ENCODE measurements around the gene MOCOS. TPM values are rescaled to one million over a fixed set of nuclear protein-coding genes. Genes with fewer than 3 reads are reported as not detected.

MOCOS gene
- total RNA-seq, 3 donors from 2014 or later = 0.03 to 0.34 (median 0.05) TPM

DNA sequence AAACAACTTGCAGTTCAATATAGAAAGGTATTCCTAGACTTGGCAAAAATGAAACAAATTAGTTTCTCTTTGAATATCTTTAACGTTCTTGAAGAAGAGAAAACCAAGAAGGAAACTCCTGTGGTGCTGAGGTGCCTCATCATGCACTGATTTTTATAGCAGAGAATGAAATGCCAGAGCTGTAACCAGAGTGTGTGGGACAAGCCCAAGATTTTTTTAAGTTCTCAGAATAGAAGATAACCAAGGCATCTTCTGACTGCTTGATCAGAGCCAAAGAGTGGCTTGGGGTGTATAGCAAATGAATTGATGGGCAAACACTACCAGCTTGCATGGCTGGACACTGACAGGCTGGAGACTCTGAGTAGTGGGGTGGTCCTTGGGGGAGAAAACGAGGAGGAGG, 118.1 kb downstream of the MOCOS start:
- no peak for DNase-seq
- Mint-ChIP-seq H3K36me3 (ENCODE audit: insufficient read depth) (no peaks in the 10 kb centered on the region), H3K9me3 (no peaks in the 10 kb centered on the region), H3K4me3 (no peak overlapping the region), H3K4me1 (ENCODE audit: low read depth) (no peaks in the 10 kb centered on the region), H3K27me3 (ENCODE audit: low read depth) (peaks cover 49% of the 10 kb centered on the region)
- no peak for ATAC-seq

DNA sequence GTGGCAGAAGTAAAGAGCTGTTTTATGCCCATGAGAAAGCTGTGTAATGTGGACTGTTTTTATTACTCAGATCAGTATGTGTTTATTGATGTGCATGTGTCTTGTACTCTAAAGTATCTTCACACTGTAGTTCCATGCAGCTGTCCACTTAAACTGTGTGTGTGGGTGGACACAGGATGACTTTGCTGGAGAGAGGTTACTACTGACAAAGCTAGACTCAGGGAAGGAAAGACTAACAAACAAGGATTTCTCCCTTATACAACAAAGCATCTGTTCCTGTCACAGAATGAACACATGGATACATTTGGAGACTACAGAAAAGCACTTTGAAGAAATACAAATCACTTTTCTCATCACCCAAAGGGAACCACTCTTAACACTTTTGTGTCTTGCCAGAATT, 120.2 kb downstream of the MOCOS start:
- H3K4me1 Mint-ChIP-seq (ENCODE audit: low read depth) = no peaks in the 10 kb centered on the region
- H3K36me3 Mint-ChIP-seq (ENCODE audit: insufficient read depth) = no peaks in the 10 kb centered on the region
- ATAC-seq = no peak
- H3K4me3 Mint-ChIP-seq = no peak overlapping the region
- H3K27me3 Mint-ChIP-seq (ENCODE audit: low read depth) = peaks cover 33% of the 10 kb centered on the region
- no peaks in the 10 kb centered on the region for H3K9me3 Mint-ChIP-seq
- no peak for DNase-seq

DNA sequence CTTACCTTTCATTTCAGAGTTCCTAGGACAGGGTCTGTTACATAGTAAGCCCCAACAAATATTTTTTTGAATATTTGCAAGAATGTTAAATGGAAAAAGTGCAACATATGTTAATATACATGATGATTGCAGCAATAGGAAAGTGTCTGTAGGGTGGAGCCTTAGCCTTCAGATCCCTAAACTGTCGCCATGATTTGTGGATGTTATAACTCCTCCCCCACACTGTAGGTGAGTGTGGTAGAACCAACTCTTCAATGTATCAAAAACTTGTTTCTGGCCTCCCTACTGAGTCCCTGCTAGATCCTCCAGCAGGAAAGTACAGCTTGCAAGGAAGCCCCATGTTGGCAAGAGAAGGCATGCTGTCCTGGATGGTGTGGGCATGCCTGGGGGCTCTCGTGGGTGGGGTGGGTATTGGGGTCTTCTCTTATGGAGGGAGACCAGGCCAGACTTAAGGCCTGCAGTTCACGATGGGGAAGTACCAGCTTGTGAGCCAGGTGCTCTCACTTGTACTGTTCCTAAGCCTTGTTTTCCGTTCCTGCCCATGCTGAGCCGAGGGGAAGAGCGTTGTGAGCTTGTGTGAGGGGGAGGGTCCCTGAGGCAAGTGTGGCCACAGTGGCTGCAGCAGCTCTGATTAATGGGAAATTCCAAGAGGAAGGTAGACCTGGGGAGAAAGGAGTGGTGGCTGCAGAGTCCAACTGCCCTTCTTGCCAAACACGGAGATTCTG, 121.6 kb downstream of the MOCOS start:
- ATAC-seq (no peak), DNase-seq (no peak)
- Mint-ChIP-seq H3K9me3 (no peaks in the 10 kb centered on the region), H3K4me1 (ENCODE audit: low read depth) (no peaks in the 10 kb centered on the region), H3K36me3 (ENCODE audit: insufficient read depth) (no peaks in the 10 kb centered on the region), H3K27me3 (ENCODE audit: low read depth) (peaks cover 29% of the 10 kb centered on the region), H3K4me3 (no peak overlapping the region)

DNA sequence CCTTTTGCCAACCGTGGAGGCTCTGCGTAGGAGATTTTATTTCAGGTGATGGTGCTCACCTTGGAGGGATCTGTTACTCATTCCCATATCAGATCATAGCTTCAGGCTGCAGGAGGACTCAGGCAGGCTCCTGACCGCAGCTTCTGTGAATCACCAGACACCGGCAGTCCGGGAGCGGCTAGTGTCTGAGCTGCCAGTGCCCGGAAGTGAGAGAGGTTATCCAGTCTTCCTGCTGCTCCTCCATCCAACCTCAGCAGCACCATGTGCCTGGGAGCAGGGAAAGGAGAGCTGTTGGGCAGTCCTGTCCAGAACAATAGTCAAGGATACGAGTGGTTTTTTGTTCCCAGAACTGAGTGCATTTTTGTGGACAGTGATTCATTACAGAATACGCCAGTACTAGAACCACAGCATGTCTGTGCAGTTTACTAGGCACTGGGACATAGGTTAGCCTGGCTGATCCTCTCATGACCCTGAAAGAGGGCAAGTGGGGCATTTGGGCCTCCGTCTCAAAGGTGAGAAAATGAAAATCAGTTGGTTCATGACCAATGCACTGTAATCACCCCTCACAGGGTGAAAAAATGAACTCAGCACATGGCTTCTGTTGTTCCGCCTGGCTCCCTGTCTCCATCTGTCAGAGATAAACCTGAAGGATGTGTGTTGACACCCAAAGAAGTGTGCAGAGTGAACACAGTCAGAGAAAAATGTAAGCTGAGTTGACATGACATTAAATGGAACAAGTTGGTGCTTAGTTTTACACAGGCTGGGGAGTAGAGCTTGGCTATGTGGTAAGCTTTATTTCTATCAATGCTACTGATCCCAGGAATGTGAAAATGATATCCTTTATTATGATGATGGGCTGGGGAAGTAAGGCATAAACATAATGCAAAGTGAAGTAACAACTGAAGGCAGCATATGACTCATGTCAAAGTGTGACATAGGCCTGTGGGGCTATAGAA, 122.4 kb downstream of the MOCOS start:
- H3K4me3 Mint-ChIP-seq = no peak overlapping the region
- H3K27me3 Mint-ChIP-seq (ENCODE audit: low read depth) = peaks cover 34% of the 10 kb centered on the region
- H3K36me3 Mint-ChIP-seq (ENCODE audit: insufficient read depth) = no peaks in the 10 kb centered on the region
- DNase-seq = no peak
- no peak for ATAC-seq
- no peaks in the 10 kb centered on the region for H3K9me3 Mint-ChIP-seq
- H3K4me1 Mint-ChIP-seq (ENCODE audit: low read depth) = no peaks in the 10 kb centered on the region

DNA sequence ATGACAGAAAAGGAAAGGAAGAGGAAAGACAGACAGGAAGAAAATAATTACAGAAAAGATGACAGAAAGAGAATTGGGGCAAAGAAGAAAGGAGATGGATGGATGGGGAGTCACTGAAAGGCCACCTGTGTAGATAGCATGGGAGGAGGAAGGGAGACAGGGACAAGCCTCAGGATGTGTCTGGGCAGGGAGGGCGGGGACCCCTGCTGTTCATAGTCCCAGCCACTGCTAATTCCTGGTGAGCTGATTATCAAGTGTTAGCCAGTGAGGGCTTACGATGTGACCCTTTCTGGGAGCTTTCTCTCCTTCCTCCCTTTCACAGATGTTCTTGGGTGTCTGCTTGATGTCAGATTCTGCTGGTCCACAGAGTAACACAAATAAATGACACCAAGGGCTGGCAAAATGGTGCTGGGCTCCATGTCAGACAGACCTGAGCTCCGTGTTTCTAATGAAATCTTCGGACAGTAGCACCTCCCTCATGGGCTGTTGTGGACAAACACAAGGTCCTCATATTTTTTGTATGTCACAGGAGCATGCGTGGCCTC, 123.8 kb downstream of the MOCOS start:
- H3K36me3 Mint-ChIP-seq (ENCODE audit: insufficient read depth) = no peaks in the 10 kb centered on the region

DNA sequence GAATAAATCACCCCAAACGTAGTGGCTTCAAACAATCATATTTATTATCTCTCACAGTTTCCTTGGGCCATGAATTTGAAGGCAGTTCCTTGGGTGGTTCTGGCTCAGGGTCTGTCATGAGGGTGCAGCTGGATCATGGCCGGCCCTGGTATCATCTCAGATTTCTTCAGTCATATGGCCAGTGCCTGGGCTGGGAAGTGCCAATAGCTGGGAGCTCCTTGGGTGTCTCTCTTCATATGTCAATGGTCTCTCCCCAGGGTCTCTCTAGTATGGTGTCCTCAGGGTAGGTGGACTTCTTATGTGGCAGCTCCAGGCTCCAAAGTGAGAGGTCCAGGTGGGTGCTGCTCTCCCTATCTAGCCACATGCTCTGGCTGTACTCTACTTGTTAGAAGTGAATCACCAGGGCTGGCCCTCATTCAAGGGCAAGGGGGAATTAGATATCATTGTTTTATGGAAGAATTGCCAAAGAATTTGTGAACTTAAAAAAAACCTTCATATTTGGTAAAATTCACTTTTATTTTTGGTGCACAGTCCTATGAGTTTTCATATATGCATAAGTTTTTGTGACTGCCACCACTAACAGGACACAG, 125.6 kb downstream of the MOCOS start:
- Mint-ChIP-seq H3K27me3 (ENCODE audit: low read depth) (peaks cover 22% of the 10 kb centered on the region), H3K9me3 (no peaks in the 10 kb centered on the region), H3K4me3 (no peak overlapping the region), H3K36me3 (ENCODE audit: insufficient read depth) (no peaks in the 10 kb centered on the region), H3K4me1 (ENCODE audit: low read depth) (no peaks in the 10 kb centered on the region)
- no peak for ATAC-seq
- no peak for DNase-seq

More for the DNA sequence above, 123.8 kb downstream of the MOCOS start:
- ATAC-seq (no peak), DNase-seq (no peak)
- Mint-ChIP-seq H3K4me1 (ENCODE audit: low read depth) (no peaks in the 10 kb centered on the region), H3K4me3 (no peak overlapping the region), H3K27me3 (ENCODE audit: low read depth) (peaks cover 31% of the 10 kb centered on the region), H3K9me3 (no peaks in the 10 kb centered on the region)

DNA sequence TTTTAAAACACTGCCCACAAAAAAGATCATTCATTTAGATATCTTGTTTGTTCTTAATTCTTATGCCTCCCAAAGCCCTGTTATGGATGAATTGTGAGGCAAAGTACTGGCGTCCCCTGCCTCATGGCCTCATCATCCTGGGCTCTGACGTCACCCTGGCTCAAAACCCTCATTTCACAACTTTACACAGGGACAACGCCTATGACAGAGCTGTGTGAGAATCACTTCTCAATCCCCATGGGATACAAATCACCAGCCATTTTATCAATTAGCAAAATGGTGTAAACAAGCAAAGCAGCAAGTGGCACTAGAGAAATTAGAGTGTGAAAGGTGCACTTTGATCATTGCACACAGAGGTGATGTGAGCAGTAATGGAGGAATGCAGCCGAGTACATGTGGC, 126.8 kb downstream of the MOCOS start:
- H3K4me1 Mint-ChIP-seq (ENCODE audit: low read depth) = no peaks in the 10 kb centered on the region
- DNase-seq = no peak
- peaks cover 16% of the 10 kb centered on the region for H3K27me3 Mint-ChIP-seq (ENCODE audit: low read depth)
- ATAC-seq = no peak
- H3K4me3 Mint-ChIP-seq = no peak overlapping the region
- no peaks in the 10 kb centered on the region for H3K9me3 Mint-ChIP-seq
- H3K36me3 Mint-ChIP-seq (ENCODE audit: insufficient read depth) = no peaks in the 10 kb centered on the region

DNA sequence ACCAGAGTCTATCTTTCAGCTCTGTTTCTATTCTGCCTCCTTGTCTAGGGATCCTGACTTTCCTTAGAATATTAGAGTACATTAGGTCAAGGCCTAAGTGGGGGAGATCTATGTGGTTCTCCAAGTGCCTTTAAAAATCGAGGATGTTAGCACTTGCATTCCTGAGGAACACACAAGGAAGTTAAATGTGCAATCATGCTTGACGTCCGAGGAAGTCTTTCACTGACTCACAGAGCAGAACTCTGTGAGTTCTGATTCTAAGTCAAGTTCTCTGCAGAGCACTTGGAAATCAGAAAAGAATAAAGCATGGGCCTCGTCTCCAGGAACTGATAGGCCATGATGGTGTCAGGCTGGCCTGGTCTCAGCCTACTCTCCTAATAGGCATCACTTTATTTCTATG, 127.5 kb downstream of the MOCOS start:
- Mint-ChIP-seq H3K9me3 (no peaks in the 10 kb centered on the region), H3K4me3 (no peak overlapping the region), H3K36me3 (ENCODE audit: insufficient read depth) (no peaks in the 10 kb centered on the region), H3K4me1 (ENCODE audit: low read depth) (no peaks in the 10 kb centered on the region), H3K27me3 (ENCODE audit: low read depth) (peaks cover 19% of the 10 kb centered on the region)
- DNase-seq (no peak), ATAC-seq (no peak)

DNA sequence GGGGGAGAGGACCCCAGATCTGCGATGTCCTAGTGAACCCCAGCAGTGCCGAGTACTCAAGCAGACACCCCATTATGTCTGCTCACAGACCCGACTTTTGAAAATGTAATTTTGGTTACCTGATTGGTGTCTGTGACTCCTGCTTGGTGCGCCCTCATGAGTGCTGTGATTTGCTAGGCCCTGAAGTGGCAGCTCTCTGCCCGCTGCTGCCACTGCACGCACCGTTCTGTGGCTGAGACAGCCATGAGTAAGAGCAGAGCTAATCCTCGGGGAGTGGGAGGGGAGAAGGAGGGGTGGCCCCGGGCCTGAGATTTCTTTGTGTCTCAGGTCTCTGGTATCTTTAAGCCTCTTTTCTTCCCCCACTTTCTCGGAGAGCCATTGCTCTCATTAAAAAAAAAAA, 128.4 kb downstream of the MOCOS start:
- Mint-ChIP-seq H3K36me3 (ENCODE audit: insufficient read depth) (no peaks in the 10 kb centered on the region), H3K4me1 (ENCODE audit: low read depth) (no peaks in the 10 kb centered on the region), H3K9me3 (no peaks in the 10 kb centered on the region), H3K27me3 (ENCODE audit: low read depth) (peaks cover 16% of the 10 kb centered on the region), H3K4me3 (no peak overlapping the region)
- ATAC-seq (no peak), DNase-seq (no peak)

DNA sequence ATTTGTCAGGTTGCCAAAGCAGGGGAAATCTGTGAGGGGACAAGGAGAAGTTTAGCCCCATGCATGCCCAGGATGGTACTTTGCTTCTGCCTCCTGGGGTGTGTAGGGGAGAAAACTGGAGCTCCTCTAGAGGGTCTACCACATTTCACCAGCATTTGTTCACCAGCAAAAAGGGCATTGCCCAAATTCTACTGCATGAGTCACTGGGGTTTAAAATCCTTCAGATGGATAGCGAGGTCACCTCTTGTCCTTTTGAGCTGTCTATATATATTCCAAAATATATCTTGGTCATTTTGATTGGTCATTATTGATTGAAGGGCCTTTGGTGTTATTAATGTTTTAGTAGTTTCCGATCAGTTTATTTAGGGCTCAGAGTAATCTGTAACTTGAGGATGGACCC, 128.9 kb downstream of the MOCOS start:
- DNase-seq (no peak), ATAC-seq (no peak)
- H3K36me3 Mint-ChIP-seq (ENCODE audit: insufficient read depth) = no peaks in the 10 kb centered on the region
- no peaks in the 10 kb centered on the region for H3K9me3 Mint-ChIP-seq
- no peaks in the 10 kb centered on the region for H3K4me1 Mint-ChIP-seq (ENCODE audit: low read depth)
- peaks cover 15% of the 10 kb centered on the region for H3K27me3 Mint-ChIP-seq (ENCODE audit: low read depth)
- H3K4me3 Mint-ChIP-seq = no peak overlapping the region

Other genes starting within 250 kb of the MOCOS start
- 10 to 100 TPM; 19.7 to 23.4 (median 21.7) TPM for gene RPRD1A, start 119.9 kb upstream of the MOCOS start, total RNA-seq
- gene SLC39A6, start 58.2 kb upstream of the MOCOS start, total RNA-seq = 10 to 100 TPM; 39.4 to 44.5 (median 40.1) TPM
- 100 to 1,000 TPM in 1 of 3 donors, 10 to 100 TPM in 2; 91.2 to 114 (median 99.2) TPM for gene ELP2, start 57.6 kb upstream of the MOCOS start, total RNA-seq
- under 1 TPM in 1 of 3 donors, not detected in 2; 0.13 TPM for gene FHOD3, start 110.2 kb downstream of the MOCOS start, total RNA-seq

Data from activated T-cell treated with anti-CD3 and anti-CD28 coated beads, Interleukin-2, amount 50 U/mL, for 4 hours (primary cell).